HepG2 (cell line): Measurements from ENCODE around the gene BRSK2. TPM values are rescaled to one million over a fixed set of nuclear protein-coding genes. Genes with fewer than 3 reads are reported as not detected.

Experiments used
- CSRNP1 ChIP-seq: sonication (generic); formaldehyde crosslinking; IDR thresholded peaks from 2 replicates; pipeline ENCODE4 v1.8.1; 2023; ENCODE audit warnings: mild to moderate bottlenecking, missing genetic modification reagents
- E2F1 ChIP-seq: sonication (generic); formaldehyde crosslinking; IDR thresholded peaks from 2 replicates; pipeline ENCODE4 v1.5.0; 2020; ENCODE audit warnings: missing genetic modification reagents
- FOXK2 ChIP-seq: fragments of 450-650 bp; IDR thresholded peaks from 2 replicates; pipeline ENCODE4 v1.6.1; 2016
- JUNB ChIP-seq: sonication (generic); formaldehyde crosslinking; IDR thresholded peaks from 2 replicates; pipeline ENCODE4 v1.8.0; 2022; ENCODE audit warnings: missing genetic modification reagents, mild to moderate bottlenecking, borderline replicate concordance
- KDM3A ChIP-seq: IDR thresholded peaks from 2 replicates; pipeline ENCODE4 v1.6.1; 2018; ENCODE audit warnings: low read depth, missing compliant biosample characterization
- NR2F6 ChIP-seq, 2 experiments: IDR thresholded peaks; 2 replicates each; pipeline ENCODE4 v1.6.1; 2016; ENCODE audit warnings: antibody characterized with exemption in 1 of 2, mild to moderate bottlenecking in 1 of 2
- NR3C1 ChIP-seq: sonication (generic); formaldehyde crosslinking; IDR thresholded peaks from 2 replicates; pipeline ENCODE4 v1.4.0; 2020; ENCODE audit warnings: missing genetic modification reagents
- POGK ChIP-seq: sonication (generic); formaldehyde crosslinking; conservative IDR thresholded peaks from 2 replicates; pipeline ENCODE4 v1.8.0; 2022; ENCODE audit warnings: mild to moderate bottlenecking, moderate library complexity, missing genetic modification reagents
- RAD21 ChIP-seq: fragments of 450-650 bp; formaldehyde crosslinking; IDR thresholded peaks from 2 replicates; pipeline ENCODE4 v1.5.0; 2020; ENCODE audit warnings: mild to moderate bottlenecking
- SALL2 ChIP-seq: sonication (generic); formaldehyde crosslinking; IDR thresholded peaks from 2 replicates; pipeline ENCODE4 v1.8.1; 2023; ENCODE audit warnings: mild to moderate bottlenecking, missing genetic modification reagents, inconsistent platforms
- SOX5 ChIP-seq: IDR thresholded peaks from 2 replicates; pipeline ENCODE4 v1.6.1; 2016; ENCODE audit warnings: borderline replicate concordance
- TBX2 ChIP-seq: sonication (generic); formaldehyde crosslinking; IDR thresholded peaks from 2 replicates; pipeline ENCODE4 v1.5.0; 2020; ENCODE audit warnings: missing genetic modification reagents, mild to moderate bottlenecking, borderline replicate concordance
- TFDP1 ChIP-seq: IDR thresholded peaks from 2 replicates; pipeline ENCODE4 v1.6.1; 2016; ENCODE audit warnings: missing compliant biosample characterization, missing genetic modification reagents, borderline replicate concordance
- ZMAT3 ChIP-seq: sonication (generic); formaldehyde crosslinking; conservative IDR thresholded peaks from 2 replicates; pipeline ENCODE4 v1.7.0; 2021; ENCODE audit warnings: missing genetic modification reagents
- ZNF276 ChIP-seq: sonication (generic); formaldehyde crosslinking; IDR thresholded peaks from 2 replicates; pipeline ENCODE4 v1.4.0; 2020; ENCODE audit warnings: mild to moderate bottlenecking, low read depth, missing genetic modification reagents
- ZNF543 ChIP-seq: sonication (generic); formaldehyde crosslinking; IDR thresholded peaks from 2 replicates; pipeline ENCODE4 v1.4.0; 2020; ENCODE audit warnings: mild to moderate bottlenecking, missing genetic modification reagents
- ZNF577 ChIP-seq: sonication (generic); formaldehyde crosslinking; IDR thresholded peaks from 2 replicates; pipeline ENCODE4 v1.4.0; 2020; ENCODE audit warnings: mild to moderate bottlenecking, low read depth, missing genetic modification reagents, borderline replicate concordance
- ZNF761 ChIP-seq: sonication (generic); formaldehyde crosslinking; conservative IDR thresholded peaks from 2 replicates; pipeline ENCODE4 v1.4.0; 2020; ENCODE audit warnings: mild to moderate bottlenecking, missing genetic modification reagents
- ZNF792 ChIP-seq: IDR thresholded peaks from 2 replicates; pipeline ENCODE4 v1.6.1; 2016
- ZZZ3 ChIP-seq: sonication (generic); formaldehyde crosslinking; IDR thresholded peaks from 2 replicates; pipeline ENCODE4 v1.4.0; 2020; ENCODE audit warnings: missing genetic modification reagents, mild to moderate bottlenecking, borderline replicate concordance
- polyA plus RNA-seq, 8 experiments: library from polyadenylated mRNA; depleted of rRNA in 3 of 8; stranded (reverse) in 7 of 8; unstranded in 1 of 8; fragments of >200 nt; fragmentation: Illumina TruSeq in 4 of 8; extraction: Trizol in 4 of 8; gene quantifications; 2 replicates each; pipeline versions ENCODE4 v1.2.1 to v1.2.3, GENCODE V29; 2011 to 2016; ENCODE audit warnings: low read depth in 4 of 8, missing spikeins in 1 of 8, mixed read lengths in 1 of 8; ENCODE audit not compliant: insufficient read depth in 1 of 8
- total RNA-seq, 5 experiments: library from RNA; depleted of rRNA; stranded (reverse); fragments of >200 nt; fragmentation: Illumina TruSeq; extraction: Trizol; gene quantifications; 2 replicates each; pipeline ENCODE4 v1.2.3, GENCODE V29; 2016; ENCODE audit warnings: low read depth in 1 of 5

BRSK2 gene
- total and polyA plus RNA-seq, 2 of the 13 experiments (the other 11 are each of a cell fraction or from before 2014, with no cell fraction given), result 0.74 to 1.1 TPM

GRCh38 chr11:1389103-1389931 lies 417 bp upstream of the BRSK2 start (continued):
- TF ChIP-seq POGK, result peak; percentile 90
- TF ChIP-seq SALL2, result peak; percentile 61; the same call in 1 of the 2 replicates
- 0 out of 2 replicates have a peak, but pooled peaks have one; percentile 59 for TF ChIP-seq ZNF761 (CRISPR knock-in tag)
- TF ChIP-seq ZNF543 (CRISPR knock-in tag), result no peak
- no peak for TF ChIP-seq JUNB (CRISPR knock-in tag)
- TF ChIP-seq SOX5 (CRISPR knock-in tag), result peak; percentile 20; the same call in 1 of the 2 replicates
- TF ChIP-seq NR3C1 (CRISPR knock-in tag), result no peak
- TF ChIP-seq ZNF792, result peak; percentile 46; the same call in 1 of the 2 replicates
- TF ChIP-seq ZNF577, result no peak
- TF ChIP-seq ZNF276 (CRISPR knock-in tag), result 0 out of 2 replicates have a peak, but pooled peaks have one; percentile 38
- TF ChIP-seq FOXK2, result no peak
- peak; percentile 50; the same call in 1 of the 2 replicates for TF ChIP-seq ZZZ3
- TF ChIP-seq CSRNP1 (CRISPR knock-in tag), result 0 out of 2 replicates have a peak, but pooled peaks have one; percentile 41
- TF ChIP-seq TFDP1 (CRISPR knock-in tag), result peak; percentile 87
- 0 out of 2 replicates have a peak, but pooled peaks have one; percentile 29 for TF ChIP-seq KDM3A (CRISPR knock-in tag)
- 0 out of 2 replicates have a peak, but pooled peaks have one; percentile 42 for TF ChIP-seq TBX2 (CRISPR knock-in tag)
- no peak for TF ChIP-seq NR2F6 (IDR thresholded peaks at IDR 0.05)
- peak; percentile 7; the same call in 1 of the 2 replicates for TF ChIP-seq NR2F6 (CRISPR knock-in tag; IDR thresholded peaks at IDR 0.05)
- 0 out of 2 replicates have a peak, but pooled peaks have one; percentile 40 for TF ChIP-seq ZMAT3
- peak; percentile 43; the same call in 1 of the 2 replicates for TF ChIP-seq RAD21
- 0 out of 2 replicates have a peak, but pooled peaks have one; percentile 56 for TF ChIP-seq E2F1 (CRISPR knock-in tag)
